ENCODE measurements around the gene CDH4. TPM values are rescaled to one million over a fixed set of nuclear protein-coding genes. Genes with fewer than 3 reads are reported as not detected.

Gene CDH4
- total RNA-seq, 1 experiment from 2014 or later: not detected

- Histone ChIP-seq H3K36me3 (ENCODE audit: control insufficient read depth, insufficient read depth, low read length) (no peaks in the 10 kb centered on the region), H3K27me3 (replicated peaks; ENCODE audit: control insufficient read depth, insufficient read depth, low read length) (no peaks in the 10 kb centered on the region), H3K4me3 (ENCODE audit: low read depth, low read length) (no peak overlapping the region), H3K9me3 (no peaks in the 10 kb centered on the region), H3K4me1 (no peaks in the 10 kb centered on the region)
- Mint-ChIP-seq H3K9me3 (ENCODE audit: unreplicated experiment) (no peaks in the 10 kb centered on the region), H3K4me1 (ENCODE audit: low read depth, unreplicated experiment) (no peaks in the 10 kb centered on the region), H3K4me3 (ENCODE audit: unreplicated experiment) (no peak overlapping the region), H3K27ac (ENCODE audit: unreplicated experiment) (no peak overlapping the region), H3K27me3 (ENCODE audit: insufficient read depth, unreplicated experiment) (no peaks in the 10 kb centered on the region), H3K36me3 (ENCODE audit: insufficient read depth, unreplicated experiment) (peaks cover 21% of the 10 kb centered on the region)
- ChIA-PET POLR2A (no interaction called here), CTCF (no interaction called here)
- peak in 1 of 2 experiments; percentile 27 for DNase-seq
- intact Hi-C loops (cut with micrococcal nuclease; ENCODE audit: unreplicated experiment): no loop called here
- BruUV-seq (replicated peaks): no TSS peak
- TF ChIP-seq CTCF (IDR thresholded peaks at IDR 0.05; ENCODE audit: insufficient read depth in 1 of 2, low read depth in 1 of 2, low read length in 1 of 2, severe bottlenecking in 1 of 2, unreplicated experiment in 1 of 2): no peak
Observed at GRCh38 chr20:61963885-61964674, 712.0 kb downstream of the CDH4 start.

DNA sequence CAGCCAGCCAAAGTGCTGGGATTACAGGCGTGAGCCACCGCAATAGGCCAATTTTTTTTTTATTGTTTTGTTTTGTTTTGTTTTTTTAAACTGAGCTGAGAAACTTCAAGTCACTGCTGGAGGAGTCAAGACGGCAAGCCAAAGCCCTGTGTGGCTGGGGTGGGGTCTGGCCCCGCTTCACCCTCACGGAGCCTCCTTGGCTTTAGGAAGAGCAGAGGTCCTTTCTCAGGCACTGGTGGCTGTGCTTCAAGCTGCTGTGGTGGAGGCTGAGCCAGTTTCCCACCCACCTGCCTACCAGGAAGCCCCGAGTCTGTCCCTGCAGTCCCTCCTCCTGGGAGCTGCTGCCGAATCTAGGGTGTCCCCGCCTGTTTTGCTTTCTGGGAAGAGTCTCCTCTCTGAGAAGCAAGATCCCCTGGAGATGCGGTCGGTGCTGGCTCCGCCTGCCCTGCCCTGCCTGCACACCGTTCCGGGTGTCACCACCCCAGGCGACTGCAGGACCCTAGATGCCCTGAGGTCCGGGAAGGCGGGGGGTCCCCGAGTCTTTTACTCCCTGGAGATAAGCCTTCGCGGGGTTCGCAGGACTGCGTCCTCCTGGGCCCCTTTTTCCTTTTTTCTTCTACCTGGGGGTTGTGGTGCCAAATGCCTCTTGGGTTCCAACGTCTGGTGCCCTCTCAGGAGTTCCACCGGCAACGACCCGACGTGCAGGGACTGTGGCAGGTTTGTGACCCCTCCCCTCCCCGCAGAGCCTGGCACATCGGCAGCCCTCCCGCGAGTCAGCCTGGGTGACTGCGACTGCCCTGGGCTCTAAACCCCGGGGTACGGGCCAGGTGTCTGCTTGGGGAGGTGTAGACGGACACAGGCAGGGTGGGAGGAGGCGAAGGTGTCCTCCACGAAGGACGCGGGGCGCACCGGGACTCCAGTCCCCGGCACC, 712.9 kb downstream of the CDH4 start:
- POLR2A ChIA-PET: no interaction called here
- Histone ChIP-seq H3K4me1 (no peaks in the 10 kb centered on the region), H3K27me3 (replicated peaks; ENCODE audit: control insufficient read depth, insufficient read depth, low read length) (no peaks in the 10 kb centered on the region), H3K9me3 (no peaks in the 10 kb centered on the region), H3K36me3 (ENCODE audit: control insufficient read depth, insufficient read depth, low read length) (no peaks in the 10 kb centered on the region), H3K4me3 (ENCODE audit: low read depth, low read length) (no peak overlapping the region)
- CTCF ChIA-PET: no interaction called here
- intact Hi-C loops (cut with micrococcal nuclease; ENCODE audit: unreplicated experiment): no loop called here
- H3K27ac Mint-ChIP-seq (ENCODE audit: unreplicated experiment): no peak overlapping the region
- peak in 1 of 2 experiments; percentile 53 for DNase-seq
- H3K4me1 Mint-ChIP-seq (ENCODE audit: low read depth, unreplicated experiment): no peaks in the 10 kb centered on the region
- peaks cover 21% of the 10 kb centered on the region for H3K36me3 Mint-ChIP-seq (ENCODE audit: insufficient read depth, unreplicated experiment)
- no peaks in the 10 kb centered on the region for H3K27me3 Mint-ChIP-seq (ENCODE audit: insufficient read depth, unreplicated experiment)
- H3K4me3 Mint-ChIP-seq (ENCODE audit: unreplicated experiment): no peak overlapping the region
- no peaks in the 10 kb centered on the region for H3K9me3 Mint-ChIP-seq (ENCODE audit: unreplicated experiment)
- BruUV-seq (replicated peaks): no TSS peak
- no peak for TF ChIP-seq CTCF (IDR thresholded peaks at IDR 0.05; ENCODE audit: insufficient read depth in 1 of 2, low read depth in 1 of 2, low read length in 1 of 2, severe bottlenecking in 1 of 2, unreplicated experiment in 1 of 2)

DNA sequence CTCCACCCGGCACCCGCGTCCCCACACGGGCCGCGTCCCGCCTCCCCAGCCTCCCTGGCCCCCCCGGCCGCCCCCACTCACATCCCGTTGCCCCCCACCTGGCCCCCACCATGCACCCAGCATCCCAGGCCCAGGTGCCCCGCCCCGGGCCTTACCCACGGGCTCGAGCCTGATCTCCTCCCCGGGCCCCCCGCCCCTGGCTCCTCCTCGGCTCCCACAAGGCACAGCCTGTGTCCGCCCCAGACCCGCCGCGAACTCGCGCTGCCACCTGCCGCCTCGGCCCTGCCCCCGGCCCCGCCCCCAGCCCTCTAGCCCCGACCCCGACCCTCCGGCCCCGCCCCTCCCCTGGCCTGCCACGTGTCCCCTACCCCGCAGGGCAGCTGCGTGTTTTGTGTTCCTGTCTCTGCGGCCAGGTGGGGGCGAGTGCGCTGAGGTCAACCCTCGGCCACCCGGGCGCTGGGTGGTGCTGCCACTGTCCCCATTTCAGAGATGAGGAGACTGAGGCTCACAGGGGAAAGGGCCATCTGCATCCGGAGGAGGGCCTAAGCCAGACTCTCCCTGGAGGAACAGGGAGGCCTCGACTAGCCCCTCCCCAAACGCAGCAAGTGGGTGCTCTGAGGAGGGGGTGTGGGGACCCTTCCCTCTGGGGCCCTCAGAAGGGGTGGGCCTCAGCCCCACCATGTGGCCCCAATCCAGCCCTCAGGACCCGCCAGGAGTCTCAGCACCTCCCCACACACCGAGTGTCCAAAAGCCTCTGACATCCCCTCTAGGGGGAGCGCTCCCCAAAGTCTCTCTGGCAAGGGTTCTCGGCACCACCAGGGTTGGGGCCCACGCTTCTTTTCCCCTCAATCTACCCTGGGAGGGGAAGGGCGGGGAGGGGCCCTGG, 713.8 kb downstream of the CDH4 start:
- no TSS peak for BruUV-seq (replicated peaks)
- Mint-ChIP-seq H3K4me3 (ENCODE audit: unreplicated experiment) (no peak overlapping the region), H3K9me3 (ENCODE audit: unreplicated experiment) (no peaks in the 10 kb centered on the region), H3K27me3 (ENCODE audit: insufficient read depth, unreplicated experiment) (no peaks in the 10 kb centered on the region), H3K27ac (ENCODE audit: unreplicated experiment) (no peak overlapping the region), H3K4me1 (ENCODE audit: low read depth, unreplicated experiment) (no peaks in the 10 kb centered on the region), H3K36me3 (ENCODE audit: insufficient read depth, unreplicated experiment) (peaks cover 21% of the 10 kb centered on the region)
- no peak for TF ChIP-seq CTCF (IDR thresholded peaks at IDR 0.05; ENCODE audit: insufficient read depth in 1 of 2, low read depth in 1 of 2, low read length in 1 of 2, severe bottlenecking in 1 of 2, unreplicated experiment in 1 of 2)
- H3K4me3 ChIP-seq (ENCODE audit: low read depth, low read length): no peak overlapping the region
- intact Hi-C loops (cut with micrococcal nuclease; ENCODE audit: unreplicated experiment): no loop called here
- H3K9me3 ChIP-seq: no peaks in the 10 kb centered on the region
- ChIA-PET CTCF (no interaction called here), POLR2A (interaction anchor here (0.5 kb wide), 1 partner anchor 100 kb away, joined by 5 read pairs; the partner anchor contains the start of gene TAF4)
- no peaks in the 10 kb centered on the region for H3K36me3 ChIP-seq (ENCODE audit: control insufficient read depth, insufficient read depth, low read length)
- DNase-seq: peak in 1 of 2 experiments; percentile 56
- no peaks in the 10 kb centered on the region for H3K27me3 ChIP-seq (replicated peaks; ENCODE audit: control insufficient read depth, insufficient read depth, low read length)
- H3K4me1 ChIP-seq: no peaks in the 10 kb centered on the region
